Activated CD8-positive, alpha-beta memory T cell treated with anti-CD3 and anti-CD28 coated beads for 1 hour (primary cell): ENCODE measurements around the gene GRAMD1A.
"Not testable (repeated sequence)": the region's sequence is repeated elsewhere in the genome, so short reads cannot be mapped to it uniquely, and the experiment has no call there.

Experiments
- DNase-seq, 2 donors: peaks; one replicate each; pipeline ENCODE4 v3.0.0-alpha.2; 2020; ENCODE audit warnings: low read depth in 1 of 2; ENCODE audit errors: extremely low read depth in 1 of 2

GRAMD1A gene

DNA sequence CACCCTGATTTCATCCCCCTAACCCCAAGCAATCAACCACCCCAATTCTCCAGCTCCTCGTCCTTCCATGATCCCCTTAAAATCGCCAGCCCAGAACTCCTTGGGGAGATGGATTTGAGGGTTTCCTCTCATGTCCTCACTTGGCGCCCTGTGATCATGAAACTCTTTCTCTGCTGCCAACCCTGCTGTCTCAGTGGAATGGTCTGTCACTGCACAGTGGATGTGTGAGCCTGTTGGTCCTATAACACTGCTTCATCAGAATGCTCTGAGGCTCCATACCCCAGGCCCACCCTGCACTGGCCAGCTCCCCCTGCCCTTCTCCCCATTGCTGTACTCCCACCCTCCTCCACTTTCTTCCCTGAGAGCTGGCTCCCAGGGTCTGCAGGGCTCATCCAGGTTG is 23.5 kb upstream of the GRAMD1A start:
- DNase-seq, result no peak

GRCh38 chr19:34979819-34980640 is 20.1 kb upstream of the GRAMD1A start:
- DNase-seq, result no peak

DNA sequence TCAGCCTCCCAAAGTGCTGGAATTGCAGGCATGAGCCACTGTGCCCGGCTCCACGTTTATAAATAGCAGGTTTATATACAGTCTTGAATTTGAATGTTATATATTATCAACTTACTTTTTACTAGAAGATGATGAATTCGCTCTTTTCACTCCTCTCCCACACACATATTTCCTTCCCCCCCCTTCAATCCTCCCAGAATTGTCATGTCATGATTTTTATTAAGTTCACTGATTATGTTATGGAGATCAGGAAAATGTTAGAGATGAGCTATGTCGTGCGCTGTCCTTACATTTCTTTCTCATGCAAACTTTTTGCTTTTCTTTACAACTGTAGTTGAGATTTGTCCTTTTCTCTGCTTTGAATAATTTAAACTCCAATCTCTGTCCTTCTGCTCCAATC is 17.8 kb upstream of the GRAMD1A start:
- no peak for DNase-seq

DNA sequence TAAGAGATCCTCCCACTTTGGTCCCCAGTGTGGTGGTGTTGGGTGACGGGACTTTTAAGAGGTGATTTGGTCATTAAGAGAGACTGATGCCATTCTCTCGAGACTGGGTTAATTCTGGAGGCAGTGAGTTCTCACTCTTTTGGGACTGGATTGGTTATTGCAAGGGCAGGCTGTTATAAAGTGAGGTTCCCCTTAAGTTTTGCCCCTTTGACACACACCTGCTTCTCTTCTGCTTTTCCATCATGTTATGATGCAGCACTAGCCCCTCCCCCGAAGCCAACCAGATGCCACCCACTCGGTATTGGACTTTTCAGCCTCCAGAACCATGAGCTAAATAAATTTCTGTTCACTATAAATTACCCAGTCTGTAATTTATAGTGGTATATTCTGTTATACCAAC is 16.3 kb upstream of the GRAMD1A start:
- no peak for DNase-seq

DNA sequence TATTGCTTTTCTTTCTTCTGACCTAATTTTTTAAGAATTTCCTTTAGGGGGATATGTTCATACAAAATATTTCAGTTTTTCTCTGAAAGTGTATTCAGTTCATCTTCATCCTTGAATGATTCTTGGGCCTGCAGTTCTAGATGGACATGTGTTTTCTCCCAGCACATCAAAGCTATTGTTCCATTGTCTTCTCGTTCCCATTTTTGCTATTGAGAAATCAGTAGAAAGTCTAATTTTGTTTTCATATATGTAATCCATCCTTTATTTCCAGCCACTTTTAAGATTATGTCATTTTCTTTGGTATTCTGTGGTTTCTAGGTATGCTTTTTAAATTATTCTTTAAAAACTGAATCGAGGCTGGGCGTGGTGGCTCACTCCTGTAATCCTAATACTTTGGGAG is 15.8 kb upstream of the GRAMD1A start:
- DNase-seq, result no peak

GRCh38 chr19:34985249-34986022 is 14.7 kb upstream of the GRAMD1A start:
- DNase-seq, result no peak

- DNase-seq, result no peak
Observed at GRCh38 chr19:34988119-34988518, 12.0 kb upstream of the GRAMD1A start.

- no peak for DNase-seq
Observed at GRCh38 chr19:34989298-34989697, 10.8 kb upstream of the GRAMD1A start.

DNA sequence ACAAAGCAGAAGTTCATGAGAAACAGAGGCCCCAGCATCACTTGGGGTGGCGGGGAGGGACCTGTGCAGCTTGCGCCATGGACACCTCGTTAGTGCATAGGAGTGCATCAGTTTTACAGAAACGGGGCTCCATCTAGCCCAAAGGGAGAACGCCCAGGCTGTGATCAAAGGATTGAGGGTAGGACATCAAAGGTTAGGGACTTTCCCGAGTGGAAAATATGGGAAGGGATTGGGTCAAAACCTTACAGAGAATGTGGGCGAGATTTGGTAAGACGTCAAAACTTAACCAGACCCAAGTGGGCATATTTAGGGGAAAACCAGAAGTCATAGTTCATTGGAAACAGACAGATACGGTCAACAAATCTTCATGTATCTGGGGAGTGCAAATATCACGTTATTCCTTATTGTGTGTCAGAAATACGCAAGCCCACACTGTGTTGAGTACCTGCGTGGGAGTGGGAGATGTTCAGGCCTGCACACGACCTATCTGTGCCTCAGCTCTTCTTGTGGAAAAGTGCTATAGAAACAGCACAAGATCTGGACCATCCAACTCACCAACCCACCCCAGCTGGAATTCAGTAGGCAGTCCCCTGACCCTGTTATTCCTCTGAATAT is 9.4 kb upstream of the GRAMD1A start:
- no peak for DNase-seq

GRCh38 chr19:34991542-34992333 is 8.4 kb upstream of the GRAMD1A start:
- DNase-seq, result no peak

- DNase-seq, result not testable (repeated sequence)
Observed at GRCh38 chr19:34992582-34992981, 7.5 kb upstream of the GRAMD1A start.

DNA sequence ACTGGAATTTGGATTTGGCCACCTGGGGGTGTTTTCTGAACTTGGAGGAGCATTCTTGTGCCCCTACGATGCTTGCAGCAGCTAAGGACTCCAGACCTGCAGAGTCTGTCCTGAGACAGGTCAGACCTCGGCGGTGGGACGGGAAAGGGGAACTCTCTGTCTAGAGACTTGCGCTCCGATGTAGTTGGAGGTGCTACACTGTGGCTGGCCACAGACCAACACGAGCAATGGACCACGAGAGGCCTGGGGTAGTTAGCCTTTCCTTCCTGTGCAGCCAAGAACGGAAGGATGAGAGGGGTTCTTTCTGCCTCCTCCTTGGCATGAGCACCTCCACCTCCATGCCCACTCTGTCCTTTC is 5.9 kb upstream of the GRAMD1A start:
- DNase-seq, result no peak

DNA sequence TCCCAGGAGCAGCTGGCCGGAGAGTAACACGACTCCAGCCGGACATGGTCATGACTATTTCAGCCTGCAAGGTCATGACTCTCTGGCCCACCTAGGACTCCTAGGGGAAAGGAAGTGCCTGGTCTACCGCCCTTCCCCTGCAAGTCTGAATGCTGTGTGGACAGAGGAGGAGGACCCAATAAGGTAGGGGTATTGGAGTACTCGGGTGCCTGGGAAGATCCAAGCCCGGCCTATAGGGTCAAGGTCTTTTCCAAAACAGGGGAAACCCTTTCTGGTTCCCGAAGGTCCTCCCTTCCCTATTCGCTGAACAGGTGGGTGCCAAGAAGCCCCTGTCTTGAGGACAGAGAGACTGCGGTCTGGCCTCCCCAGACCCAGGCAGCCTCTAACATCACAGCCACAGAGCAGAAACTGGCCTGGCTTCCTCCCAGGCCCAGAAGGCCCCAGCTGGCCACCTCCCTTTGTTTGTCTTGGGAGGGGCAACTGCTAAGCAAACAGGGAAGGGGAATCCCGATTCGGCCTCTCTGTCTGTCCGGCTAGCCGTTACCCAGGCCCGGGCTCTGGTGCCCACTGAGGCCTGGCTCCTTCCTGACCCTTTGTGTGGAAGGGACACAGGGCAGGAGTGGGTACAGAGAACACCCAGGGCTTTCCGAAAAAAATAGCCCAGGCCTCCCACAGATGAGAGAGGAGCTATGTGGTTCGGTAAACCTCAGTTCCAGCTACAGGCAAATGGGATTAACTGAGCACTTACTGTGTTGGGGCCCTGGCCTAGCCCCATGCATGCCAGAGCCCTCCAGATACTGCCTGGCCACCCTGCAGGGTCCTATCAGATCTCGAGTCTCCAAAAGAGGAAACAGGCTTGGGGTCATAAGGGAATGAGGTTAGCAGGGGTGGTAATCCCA is 5.2 kb upstream of the GRAMD1A start:
- no peak for DNase-seq

- no peak for DNase-seq
Observed at GRCh38 chr19:34995551-34995950, 4.6 kb upstream of the GRAMD1A start.

DNA sequence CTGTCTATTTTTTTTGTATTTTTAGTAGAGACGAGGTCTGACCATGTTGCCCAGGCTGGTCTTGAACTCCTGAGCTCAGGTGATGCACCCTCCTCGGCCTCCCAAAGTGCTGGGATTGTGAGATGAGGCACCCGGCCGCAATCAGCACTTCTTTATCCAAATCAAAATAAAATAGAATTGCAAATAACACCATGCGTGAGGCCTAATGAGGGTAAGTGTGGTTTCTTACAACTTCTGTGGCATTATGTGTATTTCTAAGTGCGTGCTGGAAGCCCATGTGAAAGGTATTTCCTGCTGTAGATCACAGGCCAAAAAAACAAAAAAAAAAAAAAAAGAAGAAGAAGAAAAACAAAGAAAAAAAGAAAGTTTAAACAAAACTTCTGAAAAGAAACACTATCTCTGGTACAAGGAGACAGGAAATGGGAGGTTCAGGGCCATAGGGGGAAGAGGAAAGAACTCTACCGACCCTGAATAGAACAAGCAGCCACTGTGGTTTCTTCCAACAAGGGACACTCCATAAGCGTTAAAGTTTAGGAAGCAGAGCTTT is 3.0 kb upstream of the GRAMD1A start:
- no peak for DNase-seq

GRCh38 chr19:34998224-34998623 is 1.9 kb upstream of the GRAMD1A start:
- not testable (repeated sequence) for DNase-seq

DNA sequence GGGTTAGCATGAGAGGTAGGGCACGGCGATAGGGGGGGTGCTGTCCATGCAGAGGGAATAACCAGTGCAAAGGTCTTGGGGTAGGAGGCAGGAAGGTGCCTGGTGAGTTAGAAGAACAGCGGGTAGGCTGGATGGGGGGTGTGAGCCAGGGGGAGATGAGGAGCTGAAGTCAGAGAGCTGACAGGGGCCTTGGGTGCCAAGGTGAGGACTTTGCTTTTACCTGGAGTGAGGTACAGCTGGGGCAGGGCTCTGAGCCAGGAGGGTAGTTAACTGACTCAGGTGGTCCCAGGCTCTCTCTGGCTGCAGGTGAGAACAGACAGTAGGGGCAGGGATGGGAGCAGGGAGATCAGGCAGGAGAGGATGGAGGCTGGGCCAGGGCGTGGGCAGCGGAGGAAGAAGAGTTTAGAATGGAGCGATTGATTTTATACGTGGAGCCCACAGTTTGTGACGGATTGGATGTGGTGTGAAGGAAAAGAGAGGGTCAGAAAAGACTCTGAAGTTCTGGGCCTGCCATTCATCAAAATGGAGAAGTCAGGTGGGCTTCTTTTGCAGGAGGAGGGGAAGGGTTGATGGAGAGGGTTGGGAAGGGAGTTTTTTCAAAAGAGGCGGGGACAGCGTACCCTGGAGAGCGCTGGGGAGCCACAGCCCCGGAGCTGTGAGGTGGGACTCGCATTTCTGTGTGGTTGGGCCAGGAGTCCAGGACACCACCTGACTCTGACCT is 1.2 kb upstream of the GRAMD1A start:
- no peak for DNase-seq

DNA sequence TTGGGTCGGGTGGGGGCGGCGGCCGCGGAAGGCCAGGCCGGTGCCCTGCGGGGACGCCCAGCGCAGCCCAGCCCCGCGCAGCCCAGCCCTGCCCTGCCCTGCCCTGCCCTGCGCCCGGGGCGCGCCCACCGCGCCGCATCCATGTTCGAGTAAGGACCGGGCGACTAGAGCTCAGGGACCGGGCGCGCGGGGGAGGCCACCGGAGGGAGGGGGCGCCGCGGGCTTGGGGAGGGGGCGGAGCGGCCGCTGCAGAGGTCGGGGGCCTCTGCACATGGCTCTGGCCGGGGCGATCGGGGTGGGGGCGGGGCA is 169 bp downstream of the GRAMD1A start:
- no peak for DNase-seq
